ENCODE measurements around the gene PSG5.

DNA sequence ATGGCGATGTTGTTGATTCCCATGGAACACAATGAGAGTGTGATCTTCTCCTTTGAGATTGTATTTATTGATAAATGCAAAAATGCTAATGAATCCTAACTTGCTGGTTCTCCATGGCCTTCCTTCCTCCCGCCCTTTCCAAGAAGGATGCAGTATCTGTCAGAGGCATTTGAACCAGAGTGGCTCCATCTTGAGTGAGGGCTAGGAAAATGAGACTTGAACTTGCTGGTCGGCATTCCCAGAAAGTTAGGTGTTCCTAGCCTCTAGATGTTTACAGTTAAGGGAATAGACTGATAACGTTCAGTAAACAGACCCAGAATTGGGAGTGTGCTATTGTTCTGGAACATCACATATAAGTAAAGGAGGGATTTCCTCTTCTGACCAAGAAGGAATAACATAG lies 59.6 kb downstream of the PSG5 start:
- TF ChIP-seq, protein P1, sequence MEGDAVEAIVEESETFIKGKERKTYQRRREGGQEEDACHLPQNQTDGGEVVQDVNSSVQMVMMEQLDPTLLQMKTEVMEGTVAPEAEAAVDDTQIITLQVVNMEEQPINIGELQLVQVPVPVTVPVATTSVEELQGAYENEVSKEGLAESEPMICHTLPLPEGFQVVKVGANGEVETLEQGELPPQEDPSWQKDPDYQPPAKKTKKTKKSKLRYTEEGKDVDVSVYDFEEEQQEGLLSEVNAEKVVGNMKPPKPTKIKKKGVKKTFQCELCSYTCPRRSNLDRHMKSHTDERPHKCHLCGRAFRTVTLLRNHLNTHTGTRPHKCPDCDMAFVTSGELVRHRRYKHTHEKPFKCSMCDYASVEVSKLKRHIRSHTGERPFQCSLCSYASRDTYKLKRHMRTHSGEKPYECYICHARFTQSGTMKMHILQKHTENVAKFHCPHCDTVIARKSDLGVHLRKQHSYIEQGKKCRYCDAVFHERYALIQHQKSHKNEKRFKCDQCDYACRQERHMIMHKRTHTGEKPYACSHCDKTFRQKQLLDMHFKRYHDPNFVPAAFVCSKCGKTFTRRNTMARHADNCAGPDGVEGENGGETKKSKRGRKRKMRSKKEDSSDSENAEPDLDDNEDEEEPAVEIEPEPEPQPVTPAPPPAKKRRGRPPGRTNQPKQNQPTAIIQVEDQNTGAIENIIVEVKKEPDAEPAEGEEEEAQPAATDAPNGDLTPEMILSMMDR (IDR thresholded peaks at IDR 0.05; ENCODE audit: poor library complexity, severe bottlenecking), result no peak
- TF ChIP-seq EZH2 (IDR thresholded peaks at IDR 0.05; ENCODE audit: borderline replicate concordance, insufficient read depth, low read length, poor library complexity, severe bottlenecking), result no peak
- no peak for TF ChIP-seq EP300 (conservative IDR thresholded peaks at IDR 0.05; ENCODE audit: poor library complexity, severe bottlenecking)
- TF ChIP-seq TAF1 (IDR thresholded peaks at IDR 0.05; ENCODE audit: low read depth), result no peak
- TF ChIP-seq POLR2AphosphoS5 (IDR thresholded peaks at IDR 0.05), result no peak
- no peak for TF ChIP-seq SMC3 (conservative IDR thresholded peaks at IDR 0.05; ENCODE audit: poor library complexity)
- TF ChIP-seq RAD21 (conservative IDR thresholded peaks at IDR 0.05), result no peak
- no peak for TF ChIP-seq MXI1 (conservative IDR thresholded peaks at IDR 0.05; ENCODE audit: poor library complexity, severe bottlenecking)
- TF ChIP-seq, protein P2, sequence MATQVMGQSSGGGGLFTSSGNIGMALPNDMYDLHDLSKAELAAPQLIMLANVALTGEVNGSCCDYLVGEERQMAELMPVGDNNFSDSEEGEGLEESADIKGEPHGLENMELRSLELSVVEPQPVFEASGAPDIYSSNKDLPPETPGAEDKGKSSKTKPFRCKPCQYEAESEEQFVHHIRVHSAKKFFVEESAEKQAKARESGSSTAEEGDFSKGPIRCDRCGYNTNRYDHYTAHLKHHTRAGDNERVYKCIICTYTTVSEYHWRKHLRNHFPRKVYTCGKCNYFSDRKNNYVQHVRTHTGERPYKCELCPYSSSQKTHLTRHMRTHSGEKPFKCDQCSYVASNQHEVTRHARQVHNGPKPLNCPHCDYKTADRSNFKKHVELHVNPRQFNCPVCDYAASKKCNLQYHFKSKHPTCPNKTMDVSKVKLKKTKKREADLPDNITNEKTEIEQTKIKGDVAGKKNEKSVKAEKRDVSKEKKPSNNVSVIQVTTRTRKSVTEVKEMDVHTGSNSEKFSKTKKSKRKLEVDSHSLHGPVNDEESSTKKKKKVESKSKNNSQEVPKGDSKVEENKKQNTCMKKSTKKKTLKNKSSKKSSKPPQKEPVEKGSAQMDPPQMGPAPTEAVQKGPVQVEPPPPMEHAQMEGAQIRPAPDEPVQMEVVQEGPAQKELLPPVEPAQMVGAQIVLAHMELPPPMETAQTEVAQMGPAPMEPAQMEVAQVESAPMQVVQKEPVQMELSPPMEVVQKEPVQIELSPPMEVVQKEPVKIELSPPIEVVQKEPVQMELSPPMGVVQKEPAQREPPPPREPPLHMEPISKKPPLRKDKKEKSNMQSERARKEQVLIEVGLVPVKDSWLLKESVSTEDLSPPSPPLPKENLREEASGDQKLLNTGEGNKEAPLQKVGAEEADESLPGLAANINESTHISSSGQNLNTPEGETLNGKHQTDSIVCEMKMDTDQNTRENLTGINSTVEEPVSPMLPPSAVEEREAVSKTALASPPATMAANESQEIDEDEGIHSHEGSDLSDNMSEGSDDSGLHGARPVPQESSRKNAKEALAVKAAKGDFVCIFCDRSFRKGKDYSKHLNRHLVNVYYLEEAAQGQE (IDR thresholded peaks at IDR 0.05; ENCODE audit: borderline replicate concordance), result no peak
